Posterior vena cava (tissue), 2 donors: ENCODE measurements around the gene ASIC1. TPM values are rescaled to one million over a fixed set of nuclear protein-coding genes. Genes with fewer than 3 reads are reported as not detected.

Experiments
- DNase-seq: peaks from one replicate; pipeline ENCODE4 v3.0.0-alpha.2; 2020; ENCODE audit warnings: low spot score
- intact Hi-C, 2 donors: fragments of 100-400 bp; cut with DNase I; formaldehyde crosslinking; loops; one replicate each; pipeline versions ENCODE4 v1.14.1 to v1.14.2; 2022 to 2023
- total RNA-seq, 2 donors: library from RNA; stranded (reverse); fragmentation: NEBNext Ultra II Directional; extraction: Animal tissue kit (Norgen Biotek cat#: 25700); gene quantifications; one replicate each; pipeline ENCODE4 v1.2.1, GENCODE V29; 2021
- donor health status: DM: yes; HTN: yes; CAD: no.
- donor health status: DM: yes; HTN: yes; CAD: no.

Gene ASIC1
- total RNA-seq, 2 donors from 2014 or later: 2.5 to 4.2 TPM

GRCh38 chr12:50099302-50100008 is 42.1 kb downstream of the ASIC1 start:
- intact Hi-C loops: no loop called here

DNA sequence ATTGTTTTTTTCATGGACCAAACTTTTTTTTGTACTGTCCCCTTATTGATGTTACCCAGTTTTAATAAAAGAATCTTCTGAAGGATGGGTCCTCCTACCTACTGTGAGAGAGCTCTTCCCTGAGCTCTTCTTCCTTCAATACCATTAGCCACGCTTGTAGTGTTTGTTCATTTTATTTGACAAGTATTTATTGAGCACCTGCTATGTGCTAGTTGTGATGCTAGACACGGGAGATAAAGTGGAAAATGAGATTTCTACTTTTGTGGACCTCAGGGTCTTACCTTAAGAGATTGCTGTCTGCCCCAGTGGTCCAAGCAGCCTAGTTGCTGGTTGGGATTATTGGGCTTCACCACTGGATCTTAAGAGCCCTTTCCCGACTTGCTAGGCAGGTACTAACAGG is 43.2 kb downstream of the ASIC1 start:
- intact Hi-C loops: no loop called here
- no peak for DNase-seq

More at GRCh38 chr12:50099302-50100008, 42.1 kb downstream of the ASIC1 start:
- DNase-seq: peak; percentile 67

DNA sequence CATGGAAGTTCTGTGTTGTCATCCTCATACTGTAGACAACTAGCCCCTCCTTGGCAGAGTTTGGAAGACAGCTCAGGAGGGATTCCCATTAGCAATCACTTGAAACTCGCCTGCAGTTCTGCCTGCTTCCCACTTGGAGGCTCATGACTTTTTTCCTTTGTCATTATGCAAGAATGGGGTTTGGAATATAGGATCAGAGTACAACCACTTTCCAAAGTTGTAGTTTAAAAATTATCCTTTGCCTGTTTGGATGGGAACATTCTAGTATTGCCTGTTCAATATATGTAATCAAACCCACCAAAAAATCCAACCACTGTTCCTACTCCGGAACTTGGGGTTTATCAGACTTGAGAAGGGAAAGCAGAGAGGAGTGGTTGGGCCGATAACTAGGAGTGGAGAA is 44.3 kb downstream of the ASIC1 start:
- peak; percentile 10 for DNase-seq
- intact Hi-C loops: no loop called here

- intact Hi-C loops: no loop called here
- DNase-seq: no peak
These were observed 44.7 kb downstream of the ASIC1 start for GRCh38 chr12:50102131-50102531.

DNA sequence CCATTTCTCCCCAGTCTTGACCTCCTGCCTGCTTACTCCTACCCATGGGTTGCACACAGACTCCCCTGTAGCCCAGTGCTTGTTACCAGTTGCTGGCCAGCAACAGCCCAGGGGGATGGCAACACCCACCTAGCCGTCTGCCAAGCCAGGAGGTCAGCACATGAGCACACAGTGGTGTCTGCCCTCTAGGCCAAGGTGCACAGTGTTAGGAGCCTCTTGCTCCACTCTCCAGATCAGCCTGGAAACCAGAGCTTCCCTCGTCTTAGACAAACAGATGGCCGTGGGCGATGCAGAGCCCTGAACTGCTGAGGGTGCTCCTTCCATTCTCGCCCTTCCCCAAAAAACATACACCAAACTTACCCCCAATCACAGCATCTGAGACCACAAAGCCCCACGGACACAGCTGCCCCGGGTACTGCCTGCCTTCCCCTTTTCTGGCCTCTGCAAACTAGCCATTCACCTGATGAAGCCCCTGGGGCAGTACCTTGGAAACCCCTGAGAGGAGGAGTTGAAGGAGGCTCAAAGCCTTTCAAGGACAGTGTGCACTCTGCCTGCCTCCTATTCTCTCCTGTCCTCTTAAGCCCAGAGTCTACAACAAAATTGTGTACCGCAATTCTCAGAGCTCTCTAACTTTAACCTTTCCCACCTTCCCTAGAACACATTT is 45.4 kb downstream of the ASIC1 start:
- peak; percentile 47 for DNase-seq
- intact Hi-C loops: no loop called here

- peak; percentile 52 for DNase-seq
- intact Hi-C loops: no loop called here
These were observed 46.0 kb downstream of the ASIC1 start for GRCh38 chr12:50103351-50103750.

GRCh38 chr12:50103767-50104321 is 46.4 kb downstream of the ASIC1 start, which contains the start of gene GPD1:
Gene GPD1, plus strand, starts transcription at chr12:50104008. Its CDS starts 43 bp downstream, at chr12:50104051.
- intact Hi-C loops: no loop called here
- DNase-seq: peak; percentile 80

GRCh38 chr12:50104417-50105366 is 47.3 kb downstream of the ASIC1 start:
- DNase-seq: peak; percentile 78
- intact Hi-C loops: no loop called here

GRCh38 chr12:50105913-50106450 is 48.6 kb downstream of the ASIC1 start:
- DNase-seq: peak; percentile 63
- intact Hi-C loops: no loop called here

GRCh38 chr12:50106907-50107306 is 49.5 kb downstream of the ASIC1 start:
- intact Hi-C loops: no loop called here
- peak; percentile 59 for DNase-seq

GRCh38 chr12:50107416-50108268 is 50.2 kb downstream of the ASIC1 start:
- peak; percentile 67 for DNase-seq
- intact Hi-C loops: no loop called here

- peak; percentile 66 for DNase-seq
- intact Hi-C loops: no loop called here
These were observed 51.9 kb downstream of the ASIC1 start for GRCh38 chr12:50109319-50109718.

GRCh38 chr12:50110127-50110761 is 52.8 kb downstream of the ASIC1 start:
- intact Hi-C loops: no loop called here
- DNase-seq: peak; percentile 78

GRCh38 chr12:50110762-50111351 is 53.5 kb downstream of the ASIC1 start:
- DNase-seq: peak; percentile 82
- intact Hi-C loops: no loop called here

DNA sequence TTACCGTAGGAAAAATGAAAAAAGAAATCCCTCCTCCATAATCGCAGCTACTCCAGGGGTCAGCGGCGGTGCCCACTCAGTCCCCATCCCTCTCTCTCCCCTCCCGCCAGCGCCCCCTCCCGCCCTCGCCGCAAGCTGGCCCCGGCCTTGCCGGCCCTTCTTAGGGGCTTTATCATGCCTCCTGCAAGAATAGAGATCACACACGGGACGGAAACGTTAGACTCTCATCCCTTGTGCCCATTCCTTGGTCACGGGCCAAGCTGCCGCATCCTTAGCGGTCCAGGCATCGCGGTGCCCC is 53.9 kb downstream of the ASIC1 start:
- no peak for DNase-seq
- intact Hi-C loops: no loop called here

- intact Hi-C loops: no loop called here
- DNase-seq: peak; percentile 100
These were observed 54.5 kb downstream of the ASIC1 start, which contains the start of gene COX14 for GRCh38 chr12:50111693-50112455. Gene COX14, plus strand, starts transcription at chr12:50112236. Its CDS starts 7,808 bp downstream, at chr12:50120044.
